ENCODE results near the gene ADAMTSL5.

GRCh38 chr19:1486720-1487575, 25.9 kb downstream of the ADAMTSL5 start:
- TF ChIP-seq CTCF (IDR thresholded peaks at IDR 0.05) (no peak), POLR2A (IDR thresholded peaks at IDR 0.05) (no peak), EP300 (IDR thresholded peaks at IDR 0.05) (no peak)

Measured in sigmoid colon (tissue), 4 donors.